Fibroblast of the aortic adventitia (primary cell): Measurements from ENCODE around the gene GAK. TPM values are rescaled to one million over a fixed set of nuclear protein-coding genes. Genes with fewer than 3 reads are reported as not detected.

ENCODE experiments used
- DNase-seq: peaks from one replicate; pipeline ENCODE4 v3.0.0-alpha.2; 2010; ENCODE audit warnings: low read depth
- H3K4me3 ChIP-seq: 2 replicates; pipeline ENCODE4 v1.5.1; 2011; ENCODE audit warnings: low read depth, mild to moderate bottlenecking, control low read depth, low read length, moderate library complexity
- total RNA-seq: library from RNA; depleted of rRNA; stranded (reverse); fragments of >200 nt; gene quantifications from 2 replicates; pipeline ENCODE4 v1.2.3, GENCODE V29; 2012; ENCODE audit warnings: low replicate concordance
- TF ChIP-seq, protein P1 (sequence below): IDR thresholded peaks from 2 replicates; pipeline ENCODE4 v1.5.1; 2011; ENCODE audit warnings: mild to moderate bottlenecking, low read length, control low read depth, inconsistent platforms; ENCODE audit not compliant: insufficient read depth

GAK gene
- total RNA-seq, 1 donor = 49.4 TPM

GRCh38 chr4:804804-805203 is 127.3 kb downstream of the GAK start:
- no peak overlapping the region for H3K4me3 ChIP-seq
- no peak for DNase-seq
- TF ChIP-seq, protein P1, sequence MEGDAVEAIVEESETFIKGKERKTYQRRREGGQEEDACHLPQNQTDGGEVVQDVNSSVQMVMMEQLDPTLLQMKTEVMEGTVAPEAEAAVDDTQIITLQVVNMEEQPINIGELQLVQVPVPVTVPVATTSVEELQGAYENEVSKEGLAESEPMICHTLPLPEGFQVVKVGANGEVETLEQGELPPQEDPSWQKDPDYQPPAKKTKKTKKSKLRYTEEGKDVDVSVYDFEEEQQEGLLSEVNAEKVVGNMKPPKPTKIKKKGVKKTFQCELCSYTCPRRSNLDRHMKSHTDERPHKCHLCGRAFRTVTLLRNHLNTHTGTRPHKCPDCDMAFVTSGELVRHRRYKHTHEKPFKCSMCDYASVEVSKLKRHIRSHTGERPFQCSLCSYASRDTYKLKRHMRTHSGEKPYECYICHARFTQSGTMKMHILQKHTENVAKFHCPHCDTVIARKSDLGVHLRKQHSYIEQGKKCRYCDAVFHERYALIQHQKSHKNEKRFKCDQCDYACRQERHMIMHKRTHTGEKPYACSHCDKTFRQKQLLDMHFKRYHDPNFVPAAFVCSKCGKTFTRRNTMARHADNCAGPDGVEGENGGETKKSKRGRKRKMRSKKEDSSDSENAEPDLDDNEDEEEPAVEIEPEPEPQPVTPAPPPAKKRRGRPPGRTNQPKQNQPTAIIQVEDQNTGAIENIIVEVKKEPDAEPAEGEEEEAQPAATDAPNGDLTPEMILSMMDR = no peak

DNA sequence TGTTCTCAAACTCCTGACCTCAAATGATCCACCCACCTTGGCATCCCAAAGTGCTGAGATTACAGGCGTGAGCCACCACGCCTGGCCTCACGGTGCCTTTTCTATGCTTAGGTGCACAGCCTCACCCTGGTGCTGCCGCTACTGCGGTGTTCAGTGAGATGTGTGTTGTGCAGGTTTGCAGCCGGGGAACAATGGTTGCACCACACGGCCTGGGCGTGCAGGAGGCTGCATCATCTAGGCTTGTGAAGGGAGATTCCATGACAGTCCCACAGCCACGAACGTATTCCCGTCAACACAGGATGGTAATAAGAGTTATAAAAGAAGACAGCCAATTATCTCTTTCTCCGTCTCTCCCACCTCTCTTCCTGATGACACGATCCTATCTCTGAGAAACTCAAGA is 128.2 kb downstream of the GAK start:
- no peak overlapping the region for H3K4me3 ChIP-seq
- no peak for DNase-seq
- TF ChIP-seq, protein P1 = no peak

GRCh38 chr4:801436-802124 is 130.5 kb downstream of the GAK start:
- DNase-seq = no peak
- TF ChIP-seq, protein P1 = no peak
- H3K4me3 ChIP-seq = no peak overlapping the region

Other genes starting within 250 kb of the GAK start
- 5.6 and 11.6 TPM in 2 replicates for gene SLC49A3, start 243.2 kb downstream of the GAK start, total RNA-seq
- gene PCGF3, start 226.5 kb downstream of the GAK start, total RNA-seq = 15.0 and 24.2 TPM in 2 replicates
- not detected in 2 replicates for gene CPLX1, start 106.2 kb downstream of the GAK start, total RNA-seq
- 5.6 and 13.8 TPM in 2 replicates for gene TMEM175, start 144 bp upstream of the GAK start, total RNA-seq
- 9.9 and 13.7 TPM in 2 replicates for gene DGKQ, start 41.3 kb upstream of the GAK start, total RNA-seq
- 20.3 and 21.7 TPM in 2 replicates for gene IDUA, start 54.7 kb upstream of the GAK start, total RNA-seq
- gene SLC26A1, start 61.1 kb upstream of the GAK start, total RNA-seq = 0.27 TPM in 1 of 2 replicates, not detected in the other
- gene FGFRL1, start 79.3 kb upstream of the GAK start, total RNA-seq = 14.1 and 27.4 TPM in 2 replicates
- gene RNF212, start 181.2 kb upstream of the GAK start, total RNA-seq = 2.8 and 6.9 TPM in 2 replicates
- 21.1 and 409 TPM in 2 replicates for gene SPON2, start 240.3 kb upstream of the GAK start, total RNA-seq